Uterus (tissue), 2 donors: ENCODE measurements around the gene PAK4.

Experiments used
- POLR2A ChIP-seq, 2 donors: fragments of 450-650 bp; IDR thresholded peaks; one replicate each; pipeline ENCODE4 v1.6.1; 2016; ENCODE audit warnings: antibody characterized with exemption in 2 of 2, mild to moderate bottlenecking in 1 of 2, moderate library complexity in 1 of 2
- TF ChIP-seq, protein P1 (sequence below), 4 experiments: fragments of 200-600 bp in 2 of 4; fragments of 450-650 bp in 2 of 4; sonication (generic) in 2 of 4; IDR thresholded peaks; one replicate each; pipeline ENCODE4 v1.5.1; 2016 to 2019; ENCODE audit warnings: antibody characterized with exemption in 4 of 4, mild to moderate bottlenecking in 2 of 4, moderate library complexity in 1 of 4

DNA sequence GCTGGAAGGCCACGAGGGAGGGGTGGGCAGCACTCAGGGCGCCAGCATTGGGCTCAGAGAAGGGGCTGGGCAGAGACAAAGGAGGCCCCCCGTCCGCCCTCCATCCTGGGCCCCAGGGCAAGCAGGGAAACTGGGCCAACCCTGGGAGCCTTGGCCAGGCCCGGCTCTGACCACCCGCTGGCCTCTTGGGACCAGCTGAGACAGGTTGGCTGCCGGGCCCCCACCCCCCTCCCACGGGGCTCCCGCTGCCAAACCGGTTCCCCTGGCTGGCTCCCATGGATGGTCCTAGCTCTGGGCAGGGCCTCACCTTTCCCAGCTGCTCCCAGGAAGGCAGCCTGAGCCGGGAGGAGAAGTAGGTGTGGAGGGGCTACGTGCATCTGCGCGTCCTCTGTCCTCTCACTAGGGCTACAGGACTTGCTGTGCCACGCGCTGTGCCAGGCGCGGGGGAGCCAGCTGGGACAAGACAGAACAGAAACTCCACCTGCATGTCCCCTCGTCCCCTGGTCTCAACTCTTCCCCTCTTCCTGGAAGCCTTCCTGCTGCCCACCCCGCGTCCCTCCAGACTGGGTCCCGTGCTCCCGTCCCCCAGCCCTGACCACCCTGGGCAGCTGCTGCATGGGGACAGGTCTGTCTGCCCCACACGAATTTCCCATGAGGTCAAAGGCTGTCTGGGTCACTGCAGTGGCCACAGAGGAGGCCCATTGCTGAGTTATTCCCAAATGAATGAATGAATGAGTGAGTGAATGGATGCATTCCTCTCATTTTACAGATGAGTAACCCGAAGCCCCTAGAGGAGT, 42.1 kb downstream of the PAK4 start:
- TF ChIP-seq, protein P1, sequence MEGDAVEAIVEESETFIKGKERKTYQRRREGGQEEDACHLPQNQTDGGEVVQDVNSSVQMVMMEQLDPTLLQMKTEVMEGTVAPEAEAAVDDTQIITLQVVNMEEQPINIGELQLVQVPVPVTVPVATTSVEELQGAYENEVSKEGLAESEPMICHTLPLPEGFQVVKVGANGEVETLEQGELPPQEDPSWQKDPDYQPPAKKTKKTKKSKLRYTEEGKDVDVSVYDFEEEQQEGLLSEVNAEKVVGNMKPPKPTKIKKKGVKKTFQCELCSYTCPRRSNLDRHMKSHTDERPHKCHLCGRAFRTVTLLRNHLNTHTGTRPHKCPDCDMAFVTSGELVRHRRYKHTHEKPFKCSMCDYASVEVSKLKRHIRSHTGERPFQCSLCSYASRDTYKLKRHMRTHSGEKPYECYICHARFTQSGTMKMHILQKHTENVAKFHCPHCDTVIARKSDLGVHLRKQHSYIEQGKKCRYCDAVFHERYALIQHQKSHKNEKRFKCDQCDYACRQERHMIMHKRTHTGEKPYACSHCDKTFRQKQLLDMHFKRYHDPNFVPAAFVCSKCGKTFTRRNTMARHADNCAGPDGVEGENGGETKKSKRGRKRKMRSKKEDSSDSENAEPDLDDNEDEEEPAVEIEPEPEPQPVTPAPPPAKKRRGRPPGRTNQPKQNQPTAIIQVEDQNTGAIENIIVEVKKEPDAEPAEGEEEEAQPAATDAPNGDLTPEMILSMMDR (IDR thresholded peaks at IDR 0.05) = no peak
- TF ChIP-seq POLR2A (IDR thresholded peaks at IDR 0.05) = no peak
